ENCODE data around the gene CXXC5. TPM values are rescaled to one million over a fixed set of nuclear protein-coding genes. Genes with fewer than 3 reads are reported as not detected.

CXXC5 gene
- total RNA-seq, 1 experiment from 2014 or later = 85.0 TPM

GRCh38 chr5:139685886-139686285 is 37.7 kb downstream of the CXXC5 start:
- no peak for ATAC-seq
- no peaks in the 10 kb centered on the region; the same call in 1 of the 2 replicates for H3K36me3 ChIP-seq (ENCODE audit: control insufficient read depth, insufficient read depth, low read length)
- H3K4me3 ChIP-seq (ENCODE audit: low read depth in 2 of 2, low read length in 2 of 2) = no peak overlapping the region
- peaks cover 73% of the 10 kb centered on the region for H3K4me1 ChIP-seq (ENCODE audit: control insufficient read depth, insufficient read depth, low read length)
- BruUV-seq (replicated peaks) = no TSS peak
- intact Hi-C loops (cut with micrococcal nuclease; ENCODE audit: unreplicated experiment) (no loop called here), in situ Hi-C loops (cut with HindIII; ENCODE audit: low pct_unique_long_range_greater_than_20kb, low sequenced_read_pairs) (no loop called here)
- ChIA-PET CTCF (interaction anchor here (0.5 to 2.4 kb wide), 4 partner anchors 25 to 90 kb away, joined by 3 to 7 read pairs (median 4); partner anchors contain the start of gene CXXC5), POLR2A (interaction anchor here (0.7 kb wide), 1 partner anchor 79 kb away, joined by 9 read pairs; no protein-coding TSS in a partner anchor)
- no peak for DNase-seq (ENCODE audit: low read depth, low spot score)
- H3K27ac ChIP-seq (ENCODE audit: low read length) = peak overlapping the region; percentile 10; the same call in 1 of the 2 replicates
- no peaks in the 10 kb centered on the region for H3K9me3 ChIP-seq (ENCODE audit: control insufficient read depth, insufficient read depth, low read depth, low read length)
- TF ChIP-seq SIN3A (IDR thresholded peaks at IDR 0.05; ENCODE audit: borderline replicate concordance, insufficient read depth, low read depth, low read length) (no peak), REST (IDR thresholded peaks at IDR 0.05; ENCODE audit: insufficient read depth in 1 of 2, low read depth in 2 of 2, low read length in 1 of 2) (no peak), TCF7L2 (IDR thresholded peaks at IDR 0.05; ENCODE audit: low read depth, low read length) (no peak), CTCF (IDR thresholded peaks at IDR 0.05) (no peak), POLR2AphosphoS5 (IDR thresholded peaks at IDR 0.05; ENCODE audit: low read depth, low read length) (no peak)
- H3K27me3 ChIP-seq (ENCODE audit: control insufficient read depth, insufficient read depth, low read length) = no peaks in the 10 kb centered on the region

- H3K27ac ChIP-seq (ENCODE audit: low read length) = no peak overlapping the region; the same call in 1 of the 2 replicates
- in situ Hi-C loops (cut with HindIII; ENCODE audit: low pct_unique_long_range_greater_than_20kb, low sequenced_read_pairs) (no loop called here), intact Hi-C loops (cut with micrococcal nuclease; ENCODE audit: unreplicated experiment) (no loop called here)
- CTCF ChIA-PET = no interaction called here
- no peaks in the 10 kb centered on the region for H3K9me3 ChIP-seq (ENCODE audit: control insufficient read depth, insufficient read depth, low read depth, low read length)
- POLR2A ChIA-PET = no interaction called here
- TF ChIP-seq TCF7L2 (IDR thresholded peaks at IDR 0.05; ENCODE audit: low read depth, low read length) = no peak
- TF ChIP-seq CTCF (IDR thresholded peaks at IDR 0.05) = no peak
- TF ChIP-seq REST (IDR thresholded peaks at IDR 0.05; ENCODE audit: insufficient read depth in 1 of 2, low read depth in 2 of 2, low read length in 1 of 2) = no peak
- no peak for TF ChIP-seq POLR2AphosphoS5 (IDR thresholded peaks at IDR 0.05; ENCODE audit: low read depth, low read length)
- TF ChIP-seq SIN3A (IDR thresholded peaks at IDR 0.05; ENCODE audit: borderline replicate concordance, insufficient read depth, low read depth, low read length) = no peak
- BruUV-seq (replicated peaks) = no TSS peak
- H3K4me3 ChIP-seq (ENCODE audit: low read depth in 2 of 2, low read length in 2 of 2) = no peak overlapping the region
- H3K27me3 ChIP-seq (ENCODE audit: control insufficient read depth, insufficient read depth, low read length) = no peaks in the 10 kb centered on the region
- DNase-seq (ENCODE audit: low read depth, low spot score) (no peak), ATAC-seq (no peak)
- no peaks in the 10 kb centered on the region; the same call in 1 of the 2 replicates for H3K36me3 ChIP-seq (ENCODE audit: control insufficient read depth, insufficient read depth, low read length)
- peaks cover 75% of the 10 kb centered on the region for H3K4me1 ChIP-seq (ENCODE audit: control insufficient read depth, insufficient read depth, low read length)
Observed at GRCh38 chr5:139686356-139686705, 38.2 kb downstream of the CXXC5 start.

All from Panc1 (cell line).